Amniotic stem cell (primary cell): Measurements from ENCODE around the gene TPSAB1.
"Not testable (repeated sequence)": the region's sequence is repeated elsewhere in the genome, so short reads cannot be mapped to it uniquely, and the experiment has no call there.

Experiments
- DNase-seq: peaks from one replicate; lab custom pipeline; 2025; lab: John Stamatoyannopoulos, UW

The TPSAB1 gene

DNA sequence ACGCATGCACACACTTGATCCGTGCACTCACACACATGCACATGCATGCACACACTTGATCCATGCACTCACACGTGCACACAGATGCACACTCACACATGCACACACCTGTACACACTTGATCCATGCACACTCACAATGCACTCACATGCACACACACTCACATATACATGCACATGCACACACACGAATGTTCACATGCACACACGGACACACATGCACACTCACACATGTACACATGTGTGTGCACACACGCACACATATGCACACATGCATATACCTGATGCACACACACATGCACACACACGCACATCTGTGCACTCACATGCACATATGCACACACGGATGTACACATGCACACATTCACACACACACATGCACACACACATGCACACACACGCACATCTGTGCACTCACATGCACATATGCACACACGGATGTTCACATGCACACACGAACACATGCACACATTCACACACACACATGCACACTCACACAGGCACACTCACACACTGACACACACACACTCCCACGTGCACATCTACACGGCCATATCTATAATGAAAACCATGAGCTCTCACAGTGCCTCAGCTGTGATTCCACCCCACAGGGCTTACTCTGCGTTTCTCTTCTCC, 7.5 kb downstream of the TPSAB1 start:
- not testable (repeated sequence) for DNase-seq

GRCh38 chr16:1249031-1249755, 8.7 kb downstream of the TPSAB1 start:
- not testable (repeated sequence) for DNase-seq

GRCh38 chr16:1253701-1254364, 13.3 kb downstream of the TPSAB1 start:
- DNase-seq = not testable (repeated sequence)

DNA sequence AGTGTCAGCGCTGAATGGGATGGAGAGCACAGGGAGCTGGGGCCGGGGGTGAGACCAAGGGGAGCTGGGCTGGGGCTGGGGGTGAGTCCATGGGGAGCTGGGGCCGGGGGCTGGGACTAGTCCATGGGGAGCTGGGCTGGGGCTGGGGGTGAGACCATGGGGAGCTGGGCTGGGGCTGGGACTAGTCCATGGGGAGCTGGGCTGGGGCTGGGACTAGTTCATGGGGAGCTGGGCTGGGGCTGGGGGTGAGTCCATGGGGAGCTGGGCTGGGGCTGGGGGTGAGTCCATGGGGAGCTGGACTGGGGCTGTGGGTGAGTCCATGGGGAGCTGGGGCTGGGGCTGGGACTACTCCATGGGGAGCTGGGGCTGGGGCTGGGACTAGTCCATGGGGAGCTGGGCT, 14.3 kb downstream of the TPSAB1 start:
- DNase-seq = not testable (repeated sequence)

DNA sequence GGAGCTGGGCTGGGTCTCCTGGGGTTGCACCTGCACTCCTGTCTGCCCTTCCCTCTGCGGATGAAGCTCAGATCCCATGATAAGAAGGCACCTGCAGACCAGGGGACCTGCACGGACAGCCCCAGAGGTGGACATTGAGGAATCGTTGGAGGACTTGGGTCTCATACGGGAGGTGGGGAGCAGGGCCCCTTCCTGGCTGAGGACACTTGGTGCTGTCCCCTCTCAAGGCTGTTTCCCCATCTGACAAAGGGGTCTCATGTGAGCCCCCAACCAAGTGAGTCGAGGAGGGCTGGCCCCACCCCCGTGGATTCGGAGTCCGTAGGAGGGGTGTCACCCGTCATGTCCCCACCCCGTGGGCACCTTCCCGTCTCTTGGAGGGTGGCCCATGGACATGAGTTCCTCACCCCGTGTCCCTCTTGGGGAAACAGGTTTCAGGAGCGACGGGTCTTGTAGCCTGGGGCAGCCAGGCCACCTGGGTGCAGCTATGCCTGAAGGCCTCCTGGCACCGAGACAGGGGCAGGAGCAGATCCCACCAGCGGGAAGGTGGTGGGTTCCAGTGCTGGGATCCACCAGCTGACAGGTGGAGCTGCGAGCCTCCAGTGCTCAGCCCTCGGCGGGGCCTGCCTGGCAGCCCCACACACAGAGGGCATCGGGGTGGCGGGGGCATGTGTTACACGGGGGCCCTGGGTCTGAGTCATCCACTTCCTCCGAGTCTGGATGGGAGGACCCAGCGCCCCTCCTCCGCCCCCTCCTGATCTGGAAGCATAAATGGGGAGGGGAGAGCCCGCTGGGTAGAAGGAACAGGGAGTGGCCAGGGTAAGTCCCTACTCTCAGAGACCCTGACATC, 15.0 kb downstream of the TPSAB1 start, which contains the start of gene TPSD1:
TSS of gene TPSD1 (plus strand) at position 794 of the 847 bp plus-strand sequence. CDS start 212 bp downstream, outside the sequence.
- not testable (repeated sequence) for DNase-seq

- DNase-seq = not testable (repeated sequence)
These were observed 15.9 kb downstream of the TPSAB1 start for GRCh38 chr16:1256296-1256873.

DNA sequence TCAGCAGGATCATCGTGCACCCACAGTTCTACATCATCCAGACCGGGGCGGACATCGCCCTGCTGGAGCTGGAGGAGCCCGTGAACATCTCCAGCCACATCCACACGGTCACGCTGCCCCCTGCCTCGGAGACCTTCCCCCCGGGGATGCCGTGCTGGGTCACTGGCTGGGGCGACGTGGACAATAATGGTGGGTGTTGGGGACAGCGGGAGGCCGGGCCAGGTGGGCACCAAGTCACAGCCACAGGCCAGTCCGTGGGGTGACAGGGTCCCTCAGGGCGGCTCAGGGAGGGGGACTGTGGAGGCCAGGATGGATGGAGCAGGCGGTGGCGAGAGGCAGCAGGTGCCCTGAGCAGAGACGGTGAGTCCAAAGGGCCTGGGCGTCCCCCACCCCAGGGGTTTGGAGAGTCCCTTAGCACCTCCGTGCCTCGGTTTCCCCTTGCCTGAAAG, 16.4 kb downstream of the TPSAB1 start:
- no peak for DNase-seq

GRCh38 chr16:1257561-1258224, 17.2 kb downstream of the TPSAB1 start:
- no peak for DNase-seq

DNA sequence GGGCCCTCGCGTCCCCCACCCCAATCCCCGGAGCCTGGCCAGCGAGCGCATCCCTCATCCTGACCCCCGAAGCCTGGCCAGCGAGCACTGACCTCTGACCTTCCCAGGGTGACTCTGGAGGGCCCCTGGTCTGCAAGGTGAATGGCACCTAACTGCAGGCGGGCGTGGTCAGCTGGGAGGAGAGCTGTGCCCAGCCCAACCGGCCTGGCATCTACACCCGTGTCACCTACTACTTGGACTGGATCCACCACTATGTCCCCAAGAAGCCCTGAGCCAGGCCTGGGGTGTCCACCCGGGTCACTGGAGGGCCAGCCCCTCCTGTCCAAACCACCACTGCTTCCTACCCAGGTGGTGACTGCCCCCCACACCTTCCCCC, 17.7 kb downstream of the TPSAB1 start:
- DNase-seq = no peak

- no peak for DNase-seq
These were observed 18.6 kb downstream of the TPSAB1 start for GRCh38 chr16:1258906-1259759.

- no peak for DNase-seq
These were observed 19.2 kb downstream of the TPSAB1 start for GRCh38 chr16:1259760-1260068.

GRCh38 chr16:1260101-1260680, 19.7 kb downstream of the TPSAB1 start:
- no peak for DNase-seq

DNA sequence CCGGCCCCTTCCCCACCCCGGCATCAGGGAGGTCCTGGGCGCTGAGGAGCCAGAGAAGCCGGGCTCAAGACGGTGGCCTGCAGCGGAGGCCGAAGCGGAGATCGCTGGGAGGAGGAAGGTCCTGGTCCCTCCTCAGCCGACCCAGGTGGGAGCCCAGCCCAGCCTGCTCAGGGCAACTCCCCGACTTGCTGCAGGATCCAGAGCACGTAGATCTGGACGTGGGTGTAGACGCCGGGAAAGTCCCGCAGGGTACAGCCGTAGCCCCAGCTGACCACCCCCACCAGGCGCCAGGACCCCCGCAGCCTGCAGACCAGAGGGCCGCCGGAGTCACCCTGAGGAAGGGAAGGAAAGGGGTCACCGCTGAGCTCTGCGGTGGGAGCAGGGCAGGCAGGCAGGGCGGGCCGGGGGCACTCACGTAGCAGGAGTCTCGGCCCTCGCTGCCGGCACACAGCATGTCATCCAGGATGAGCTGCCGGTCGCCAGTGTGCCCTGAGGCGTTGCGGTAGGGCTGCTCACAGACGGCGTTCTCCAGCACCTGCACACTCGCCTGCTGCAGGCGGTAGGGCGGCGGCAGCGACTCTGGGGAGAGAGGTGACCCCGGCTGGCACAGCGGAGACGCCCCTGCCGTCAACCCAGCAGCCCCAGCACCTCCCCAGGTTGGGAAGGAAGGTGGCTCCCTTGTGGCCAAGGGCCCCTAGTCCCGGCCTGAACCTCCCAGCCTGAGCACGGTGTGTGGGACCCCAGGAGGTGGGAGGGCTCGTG, 20.8 kb downstream of the TPSAB1 start:
- no peak for DNase-seq

DNA sequence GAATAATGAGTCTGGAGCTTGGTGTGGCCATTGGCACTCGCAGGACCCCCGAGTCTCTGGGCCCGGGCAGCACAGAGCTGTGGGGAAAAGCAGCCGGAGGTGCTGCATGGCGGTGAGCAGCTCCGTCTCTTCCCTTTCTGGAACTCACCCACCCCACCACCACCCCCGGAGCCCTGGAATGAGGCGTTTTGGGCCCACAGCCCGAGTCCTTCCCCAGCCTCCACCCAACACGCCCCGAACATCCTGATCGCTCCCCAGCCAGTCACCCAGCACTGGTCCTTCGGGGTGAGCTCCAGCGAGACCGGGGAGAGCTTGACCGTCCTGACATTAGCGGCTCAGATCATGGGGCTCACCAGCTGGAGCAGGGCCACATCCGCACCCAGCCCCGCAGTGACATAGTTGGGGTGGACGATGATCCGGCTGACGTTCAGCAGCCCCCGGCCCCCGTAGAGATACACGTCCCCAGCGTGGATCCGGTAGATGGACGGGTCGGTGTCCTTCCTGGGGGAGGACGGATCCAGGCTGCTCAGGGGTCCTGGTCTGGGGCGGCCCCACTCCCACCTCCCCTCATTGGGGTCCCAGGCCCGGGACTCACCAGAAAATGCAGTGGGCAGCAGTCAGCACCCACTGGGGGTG, 21.8 kb downstream of the TPSAB1 start:
- DNase-seq = no peak

GRCh38 chr16:1262846-1263221, 22.3 kb downstream of the TPSAB1 start:
- no peak for DNase-seq

GRCh38 chr16:1263591-1264344, 23.3 kb downstream of the TPSAB1 start:
- DNase-seq = no peak

- DNase-seq = no peak
These were observed 24.0 kb downstream of the TPSAB1 start for GRCh38 chr16:1264345-1265089.
